ENCODE data around the gene VAV2. TPM values are rescaled to one million over a fixed set of nuclear protein-coding genes. Genes with fewer than 3 reads are reported as not detected.

VAV2 gene
- total and polyA plus RNA-seq, 9 of the 15 experiments (the other 6 are each of a cell fraction or from before 2014, with no cell fraction given) = 0.01 to 2.7 (median 1.0) TPM; not detected in 1

DNA sequence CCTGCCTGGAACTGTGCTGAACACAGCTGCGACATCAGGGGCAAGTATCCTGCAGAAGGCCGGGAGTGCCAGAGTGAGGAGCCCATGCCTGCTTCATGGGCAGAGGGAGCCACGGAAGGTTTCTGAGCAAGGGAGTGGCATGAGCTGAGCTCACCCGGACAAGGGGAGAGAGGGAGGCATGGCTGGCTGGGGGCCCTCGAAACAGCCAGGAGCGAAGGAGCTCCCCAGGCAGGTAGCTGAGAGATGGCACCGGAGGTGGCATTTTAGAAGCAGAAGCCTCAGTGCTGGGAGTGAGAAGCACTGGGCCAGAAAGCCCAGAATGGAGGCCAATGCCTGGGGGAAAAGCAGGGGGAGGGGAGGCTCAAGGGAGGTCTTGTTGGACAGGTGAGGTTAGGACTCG lies 197.1 kb downstream of the VAV2 start:
- ATAC-seq = no peak
- in situ Hi-C loops (cut with MboI) = no loop called here
- BruUV-seq (replicated peaks) = no TSS peak

More for the DNA sequence above, 197.1 kb downstream of the VAV2 start:
- ChIA-PET POLR2A (interaction anchor here (1.7 kb wide), 1 partner anchor 9 kb away, joined by 4 read pairs; no protein-coding TSS in a partner anchor), CTCF (ENCODE audit: low intra/inter-chr PET ratio) (interaction anchor here (2.9 kb wide), 1 partner anchor 199 kb away, joined by 44 read pairs; the partner anchor contains the start of gene VAV2)
- no peaks in the 10 kb centered on the region for H3K9me1 ChIP-seq (ENCODE audit: control insufficient read depth, insufficient read depth, low read length)
- intact Hi-C loops (cut with micrococcal nuclease) = no loop called here
- H3K79me2 ChIP-seq (ENCODE audit: control insufficient read depth, insufficient read depth, low read length) = no peaks in the 10 kb centered on the region
- no peaks in the 10 kb centered on the region for H3K36me3 ChIP-seq (ENCODE audit: control insufficient read depth, insufficient read depth, low read length)
- peaks cover 4% of the 10 kb centered on the region for H4K20me1 ChIP-seq (replicated peaks; ENCODE audit: control insufficient read depth, insufficient read depth, low read length)
- H2AFZ ChIP-seq (ENCODE audit: low read depth, low read length) = no peak overlapping the region
- TF ChIP-seq, protein P1, sequence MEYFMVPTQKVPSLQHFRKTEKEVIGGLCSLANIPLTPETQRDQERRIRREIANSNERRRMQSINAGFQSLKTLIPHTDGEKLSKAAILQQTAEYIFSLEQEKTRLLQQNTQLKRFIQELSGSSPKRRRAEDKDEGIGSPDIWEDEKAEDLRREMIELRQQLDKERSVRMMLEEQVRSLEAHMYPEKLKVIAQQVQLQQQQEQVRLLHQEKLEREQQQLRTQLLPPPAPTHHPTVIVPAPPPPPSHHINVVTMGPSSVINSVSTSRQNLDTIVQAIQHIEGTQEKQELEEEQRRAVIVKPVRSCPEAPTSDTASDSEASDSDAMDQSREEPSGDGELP (CRISPR knock-in tag; IDR thresholded peaks at IDR 0.05; ENCODE audit: borderline replicate concordance) = no peak
- TF ChIP-seq, protein P2, sequence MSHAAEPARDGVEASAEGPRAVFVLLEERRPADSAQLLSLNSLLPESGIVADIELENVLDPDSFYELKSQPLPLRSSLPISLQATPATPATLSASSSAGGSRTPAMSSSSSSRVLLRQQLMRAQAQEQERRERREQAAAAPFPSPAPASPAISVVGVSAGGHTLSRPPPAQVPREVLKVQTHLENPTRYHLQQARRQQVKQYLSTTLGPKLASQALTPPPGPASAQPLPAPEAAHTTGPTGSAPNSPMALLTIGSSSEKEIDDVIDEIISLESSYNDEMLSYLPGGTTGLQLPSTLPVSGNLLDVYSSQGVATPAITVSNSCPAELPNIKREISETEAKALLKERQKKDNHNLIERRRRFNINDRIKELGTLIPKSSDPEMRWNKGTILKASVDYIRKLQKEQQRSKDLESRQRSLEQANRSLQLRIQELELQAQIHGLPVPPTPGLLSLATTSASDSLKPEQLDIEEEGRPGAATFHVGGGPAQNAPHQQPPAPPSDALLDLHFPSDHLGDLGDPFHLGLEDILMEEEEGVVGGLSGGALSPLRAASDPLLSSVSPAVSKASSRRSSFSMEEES (CRISPR knock-in tag; IDR thresholded peaks at IDR 0.05) = no peak
- TF ChIP-seq TEAD2 (tag; IDR thresholded peaks at IDR 0.05) (no peak), CC2D1A (IDR thresholded peaks at IDR 0.05) (no peak), SMAD1 (IDR thresholded peaks at IDR 0.05; ENCODE audit: low read depth, low read length, partially characterized antibody) (no peak), FOXK2 (conservative IDR thresholded peaks at IDR 0.05 in 1 of 2, IDR thresholded peaks at IDR 0.05 in 1 of 2; ENCODE audit: low read depth in 2 of 2) (no peak), ZNF239 (CRISPR knock-in tag; IDR thresholded peaks at IDR 0.05) (no peak), CHD4 (IDR thresholded peaks at IDR 0.05; ENCODE audit: insufficient read depth, insufficient replicate concordance, low read depth, low read length, poor library complexity, severe bottlenecking) (no peak), HDAC8 (tag; IDR thresholded peaks at IDR 0.05) (no peak)
- TF ChIP-seq, protein P3, sequence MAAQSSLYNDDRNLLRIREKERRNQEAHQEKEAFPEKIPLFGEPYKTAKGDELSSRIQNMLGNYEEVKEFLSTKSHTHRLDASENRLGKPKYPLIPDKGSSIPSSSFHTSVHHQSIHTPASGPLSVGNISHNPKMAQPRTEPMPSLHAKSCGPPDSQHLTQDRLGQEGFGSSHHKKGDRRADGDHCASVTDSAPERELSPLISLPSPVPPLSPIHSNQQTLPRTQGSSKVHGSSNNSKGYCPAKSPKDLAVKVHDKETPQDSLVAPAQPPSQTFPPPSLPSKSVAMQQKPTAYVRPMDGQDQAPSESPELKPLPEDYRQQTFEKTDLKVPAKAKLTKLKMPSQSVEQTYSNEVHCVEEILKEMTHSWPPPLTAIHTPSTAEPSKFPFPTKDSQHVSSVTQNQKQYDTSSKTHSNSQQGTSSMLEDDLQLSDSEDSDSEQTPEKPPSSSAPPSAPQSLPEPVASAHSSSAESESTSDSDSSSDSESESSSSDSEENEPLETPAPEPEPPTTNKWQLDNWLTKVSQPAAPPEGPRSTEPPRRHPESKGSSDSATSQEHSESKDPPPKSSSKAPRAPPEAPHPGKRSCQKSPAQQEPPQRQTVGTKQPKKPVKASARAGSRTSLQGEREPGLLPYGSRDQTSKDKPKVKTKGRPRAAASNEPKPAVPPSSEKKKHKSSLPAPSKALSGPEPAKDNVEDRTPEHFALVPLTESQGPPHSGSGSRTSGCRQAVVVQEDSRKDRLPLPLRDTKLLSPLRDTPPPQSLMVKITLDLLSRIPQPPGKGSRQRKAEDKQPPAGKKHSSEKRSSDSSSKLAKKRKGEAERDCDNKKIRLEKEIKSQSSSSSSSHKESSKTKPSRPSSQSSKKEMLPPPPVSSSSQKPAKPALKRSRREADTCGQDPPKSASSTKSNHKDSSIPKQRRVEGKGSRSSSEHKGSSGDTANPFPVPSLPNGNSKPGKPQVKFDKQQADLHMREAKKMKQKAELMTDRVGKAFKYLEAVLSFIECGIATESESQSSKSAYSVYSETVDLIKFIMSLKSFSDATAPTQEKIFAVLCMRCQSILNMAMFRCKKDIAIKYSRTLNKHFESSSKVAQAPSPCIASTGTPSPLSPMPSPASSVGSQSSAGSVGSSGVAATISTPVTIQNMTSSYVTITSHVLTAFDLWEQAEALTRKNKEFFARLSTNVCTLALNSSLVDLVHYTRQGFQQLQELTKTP (IDR thresholded peaks at IDR 0.05; ENCODE audit: low read depth in 1 of 2, partially characterized antibody in 2 of 2) = no peak
- TF ChIP-seq, protein P4, sequence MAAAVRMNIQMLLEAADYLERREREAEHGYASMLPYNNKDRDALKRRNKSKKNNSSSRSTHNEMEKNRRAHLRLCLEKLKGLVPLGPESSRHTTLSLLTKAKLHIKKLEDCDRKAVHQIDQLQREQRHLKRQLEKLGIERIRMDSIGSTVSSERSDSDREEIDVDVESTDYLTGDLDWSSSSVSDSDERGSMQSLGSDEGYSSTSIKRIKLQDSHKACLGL (CRISPR knock-in tag; IDR thresholded peaks at IDR 0.05; ENCODE audit: borderline replicate concordance, poor library complexity, severe bottlenecking) = no peak
- H3K9me3 ChIP-seq (replicated peaks; ENCODE audit: control insufficient read depth, insufficient read depth, low read depth, low read length) = no peaks in the 10 kb centered on the region
- H3K9ac ChIP-seq (ENCODE audit: insufficient read depth in 1 of 2, low read depth in 2 of 2, low read length in 2 of 2) = no peak overlapping the region; a peak in 2 of 4 replicates
- FAIRE-seq (no peak), DNase-seq (ENCODE audit: extremely low read depth in 1 of 4, low spot score in 3 of 4) (no peak)
- H3K4me2 ChIP-seq (ENCODE audit: insufficient read depth, low read length) = no peak overlapping the region
- WGBS (ENCODE audit: insufficient coverage, low coverage, missing lambda C conversion rate) = 16% methylated on average over 7 of the region's 8 CpGs
- peaks cover 9 to 60% of the 10 kb centered on the region in 2 experiments; a peak in 4 of 5 replicates for H3K27me3 ChIP-seq (ENCODE audit: control insufficient read depth in 2 of 2, insufficient read depth in 2 of 2, low read length in 2 of 2)
- no peak overlapping the region for H3K27ac ChIP-seq (ENCODE audit: extremely low read depth, low read depth, low read length)
- peaks cover 0 to 18% of the 10 kb centered on the region in 2 experiments; a peak in 2 of 5 replicates for H3K4me1 ChIP-seq (replicated peaks in 1 of 2; ENCODE audit: control insufficient read depth in 2 of 2, insufficient read depth in 2 of 2, low read length in 2 of 2)
- no peak overlapping the region for H3K4me3 ChIP-seq

All from K562 (cell line).